Skin of body (tissue), 2 donors: Measurements from ENCODE around the gene RARS1. TPM values are rescaled to one million over a fixed set of nuclear protein-coding genes. Genes with fewer than 3 reads are reported as not detected.
"Not testable (repeated sequence)": the region's sequence is repeated elsewhere in the genome, so short reads cannot be mapped to it uniquely, and the experiment has no call there.

Source experiments
- DNase-seq: peaks from one replicate; lab custom pipeline; 2025; lab: John Stamatoyannopoulos, UW
- total RNA-seq: library from RNA; depleted of rRNA; stranded (reverse); fragments of >200 nt; gene quantifications from one replicate; pipeline ENCODE4 v1.2.3, GENCODE V29; 2014

Gene RARS1
- total RNA-seq, 1 donor from 2014 or later = 116 TPM

DNA sequence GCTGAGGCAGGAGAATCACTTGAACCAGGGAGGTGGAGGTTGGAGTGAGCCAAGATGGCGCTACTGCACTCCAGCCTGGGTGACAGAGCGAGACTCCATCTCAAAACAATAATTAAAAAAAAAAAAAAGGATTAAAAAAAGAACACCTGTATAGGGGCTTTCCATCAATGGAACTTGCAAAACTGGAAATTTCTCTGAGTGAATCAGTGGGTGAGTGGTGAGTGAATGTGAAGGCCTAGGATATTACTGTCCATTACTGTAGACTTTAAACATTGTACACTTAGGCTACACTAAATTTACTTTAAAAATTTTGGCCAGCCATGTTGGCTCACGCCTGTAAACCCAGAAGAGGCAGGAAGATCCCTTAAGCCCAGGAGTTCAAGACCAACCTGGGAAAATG lies 5.7 kb upstream of the RARS1 start:
- DNase-seq = no peak

DNA sequence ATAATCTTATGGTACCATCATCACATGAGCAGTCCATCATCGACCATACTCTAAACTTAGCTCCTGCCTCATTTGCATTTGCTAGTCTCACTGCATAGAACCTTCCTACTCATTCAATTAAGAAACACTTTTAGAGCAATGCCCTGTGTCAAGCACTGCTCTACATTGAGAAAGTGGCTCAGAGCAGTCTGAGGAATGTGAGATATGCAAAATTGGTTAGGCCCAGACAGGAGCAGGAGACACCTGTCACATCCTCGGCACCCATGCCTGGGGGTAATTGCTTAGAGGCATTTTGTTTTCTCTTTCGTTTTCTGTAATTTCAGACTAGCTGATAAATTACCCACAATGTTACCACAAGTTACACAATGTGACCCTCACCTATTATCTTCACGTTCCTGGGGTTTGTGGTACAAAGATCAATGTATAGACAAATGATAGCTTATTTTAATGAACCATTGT lies 4.9 kb upstream of the RARS1 start:
- no peak for DNase-seq

DNA sequence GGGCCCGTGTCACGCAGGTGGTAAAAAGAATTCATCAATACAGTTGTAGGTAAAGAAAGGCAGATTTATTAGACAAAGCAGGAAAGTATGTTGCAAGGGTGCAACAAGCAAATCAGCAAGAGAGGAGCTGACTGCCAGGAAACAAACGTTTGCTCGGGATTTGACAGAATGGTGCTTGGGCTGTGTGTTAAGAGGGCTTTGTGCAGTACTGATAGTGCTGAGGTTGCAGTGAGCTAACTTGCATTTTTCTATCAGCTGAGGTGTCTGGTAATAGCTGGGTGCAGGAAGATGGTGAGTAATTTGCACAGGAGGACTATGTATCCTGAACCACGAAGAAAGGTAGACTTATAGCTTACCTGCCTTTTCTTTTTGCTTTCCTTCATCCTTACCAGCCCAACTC lies 3.9 kb upstream of the RARS1 start:
- DNase-seq = no peak

DNA sequence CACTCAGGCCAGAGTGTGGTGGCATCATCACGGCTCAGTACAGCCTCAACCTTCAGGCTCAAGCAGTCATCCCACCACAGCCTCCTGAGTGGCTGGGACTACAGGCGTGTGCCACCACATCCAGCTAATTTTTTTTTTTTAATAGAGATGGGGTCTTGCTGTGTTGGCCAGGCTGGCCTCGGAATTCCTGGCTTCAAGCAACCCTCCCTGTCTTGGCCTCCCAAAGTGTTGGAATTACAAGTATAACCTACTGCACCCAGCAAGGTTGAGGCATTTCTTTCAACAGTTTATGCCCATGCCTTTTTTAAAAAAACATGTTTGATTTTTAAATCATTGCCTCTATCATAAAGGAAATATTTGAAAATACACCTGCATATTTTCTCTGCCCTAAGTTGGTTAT lies 2.8 kb downstream of the RARS1 start:
- DNase-seq = no peak

DNA sequence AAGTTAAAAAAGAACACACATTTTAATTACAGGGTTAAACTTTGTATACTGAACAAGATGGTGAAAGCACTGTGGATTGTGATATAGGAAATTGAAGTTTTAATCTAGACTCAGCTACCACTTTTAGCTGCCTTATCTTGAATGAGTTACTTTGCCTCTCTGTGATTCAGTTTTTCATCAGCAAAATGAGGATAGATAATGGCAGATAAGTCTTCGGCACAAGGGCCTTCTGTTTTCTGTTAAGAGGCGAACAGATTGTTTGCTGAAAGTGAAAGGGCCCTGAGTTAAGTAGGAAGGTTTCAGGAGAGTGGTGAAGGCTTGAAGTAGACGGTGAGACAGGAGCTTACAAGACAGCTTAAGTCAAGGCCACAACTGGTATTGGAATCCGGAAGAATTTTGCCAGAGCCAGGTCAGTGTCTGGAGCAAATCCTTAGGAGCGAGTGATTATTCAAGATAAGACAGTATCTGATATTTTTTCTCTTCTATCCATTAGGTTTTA lies 7.8 kb downstream of the RARS1 start:
- DNase-seq = no peak

DNA sequence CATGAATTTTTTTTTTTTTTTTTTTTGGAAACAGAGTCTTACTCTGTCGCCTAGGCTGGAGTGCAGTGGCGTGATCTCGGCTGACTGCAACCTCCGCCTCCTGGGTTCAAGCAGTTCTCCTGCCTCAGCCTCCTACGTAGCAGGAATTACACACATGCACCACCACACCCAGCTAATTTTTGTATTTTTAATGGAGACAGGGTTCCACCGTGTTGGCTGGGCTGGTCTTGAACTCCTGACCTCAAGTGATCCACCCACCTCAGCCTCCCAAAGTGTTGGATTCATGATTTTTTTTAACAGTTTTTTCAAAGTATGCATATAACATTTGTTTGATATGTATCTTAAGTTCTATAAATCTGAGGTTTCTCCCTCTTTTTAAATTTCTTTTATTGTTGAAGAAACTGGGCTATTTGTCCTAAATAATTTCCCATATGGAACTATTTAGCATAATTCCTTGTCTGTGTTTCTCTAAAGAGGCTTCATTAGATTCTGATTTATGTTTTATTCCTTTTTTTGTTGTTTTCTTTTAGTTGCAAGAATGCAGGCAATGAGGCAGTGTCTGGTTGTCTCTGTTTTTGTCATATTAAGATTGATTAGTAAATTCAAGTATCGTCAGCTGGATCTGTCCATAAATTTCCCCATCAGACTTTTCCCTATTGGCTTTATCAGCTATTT lies 16.4 kb downstream of the RARS1 start:
- DNase-seq = no peak

DNA sequence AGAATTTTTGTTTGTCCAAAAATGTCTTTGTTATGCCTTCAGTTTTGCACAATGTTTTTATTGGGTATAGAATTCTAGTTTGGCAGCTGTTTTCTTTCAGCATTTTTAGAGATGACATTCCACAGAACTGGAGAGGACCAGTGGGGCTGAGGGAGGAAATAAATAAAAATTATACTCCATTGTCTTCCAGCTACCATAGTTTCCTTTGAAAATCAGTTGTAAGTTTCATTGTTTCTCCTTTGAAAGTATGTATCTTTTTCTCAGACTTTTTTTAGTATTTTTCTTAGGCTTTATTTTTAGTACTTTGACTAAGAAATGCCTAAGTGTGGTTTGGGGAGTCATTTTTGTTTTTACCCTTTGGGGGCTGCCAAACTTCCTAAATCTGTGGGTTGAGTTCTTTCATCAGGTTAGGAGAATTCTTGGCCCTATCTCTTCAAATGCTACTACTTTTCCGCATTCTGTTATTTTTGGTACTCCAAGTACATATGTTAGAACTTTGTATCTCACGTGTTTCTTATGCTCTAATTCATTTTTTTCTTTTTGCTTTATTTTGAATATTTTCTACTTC lies 27.7 kb downstream of the RARS1 start:
- DNase-seq = no peak

DNA sequence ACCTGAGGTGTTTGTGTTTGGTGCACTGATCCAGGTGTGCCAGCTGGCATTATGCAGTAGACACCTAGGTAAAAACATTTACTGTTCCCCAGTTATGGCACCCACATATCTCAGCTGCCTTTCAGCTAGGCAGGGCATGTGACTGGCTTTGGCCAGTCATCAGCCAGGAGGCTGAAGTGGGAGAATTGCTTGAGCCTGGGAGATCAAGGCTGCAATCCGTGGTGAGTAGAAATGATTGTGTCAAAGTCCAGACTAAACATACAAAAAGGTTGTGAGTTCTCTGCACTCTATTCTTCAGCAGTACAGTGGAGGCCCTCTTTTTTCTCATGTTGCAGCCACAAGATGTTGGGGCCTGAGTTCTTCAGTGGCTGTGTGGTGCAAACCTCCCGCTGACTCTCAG lies 39.6 kb downstream of the RARS1 start:
- DNase-seq = no peak

DNA sequence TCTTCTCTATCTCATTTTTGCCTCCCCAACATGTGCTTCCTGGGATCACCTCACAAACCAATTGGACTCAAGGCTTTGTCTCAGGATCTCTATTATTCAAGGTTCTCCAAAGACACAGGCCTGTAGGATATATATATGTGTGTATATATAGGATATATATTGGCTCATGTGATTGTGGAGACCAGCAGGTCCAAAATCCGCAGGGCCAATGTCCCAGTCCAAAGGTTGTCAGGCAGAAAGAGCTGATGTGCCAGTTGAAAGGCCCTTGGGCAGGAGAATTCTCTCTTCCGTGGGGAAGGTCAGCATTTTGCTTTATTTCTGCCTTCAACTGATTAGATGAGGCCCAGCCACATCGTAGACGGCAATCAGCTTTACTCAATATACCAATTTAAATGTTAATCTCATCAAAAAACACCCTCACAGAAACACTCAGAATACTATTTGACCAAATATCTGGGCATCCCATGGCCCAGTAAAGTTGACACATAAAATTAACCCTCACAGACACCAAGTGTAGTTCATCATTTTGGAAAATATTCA lies 41.6 kb downstream of the RARS1 start:
- DNase-seq = no peak

DNA sequence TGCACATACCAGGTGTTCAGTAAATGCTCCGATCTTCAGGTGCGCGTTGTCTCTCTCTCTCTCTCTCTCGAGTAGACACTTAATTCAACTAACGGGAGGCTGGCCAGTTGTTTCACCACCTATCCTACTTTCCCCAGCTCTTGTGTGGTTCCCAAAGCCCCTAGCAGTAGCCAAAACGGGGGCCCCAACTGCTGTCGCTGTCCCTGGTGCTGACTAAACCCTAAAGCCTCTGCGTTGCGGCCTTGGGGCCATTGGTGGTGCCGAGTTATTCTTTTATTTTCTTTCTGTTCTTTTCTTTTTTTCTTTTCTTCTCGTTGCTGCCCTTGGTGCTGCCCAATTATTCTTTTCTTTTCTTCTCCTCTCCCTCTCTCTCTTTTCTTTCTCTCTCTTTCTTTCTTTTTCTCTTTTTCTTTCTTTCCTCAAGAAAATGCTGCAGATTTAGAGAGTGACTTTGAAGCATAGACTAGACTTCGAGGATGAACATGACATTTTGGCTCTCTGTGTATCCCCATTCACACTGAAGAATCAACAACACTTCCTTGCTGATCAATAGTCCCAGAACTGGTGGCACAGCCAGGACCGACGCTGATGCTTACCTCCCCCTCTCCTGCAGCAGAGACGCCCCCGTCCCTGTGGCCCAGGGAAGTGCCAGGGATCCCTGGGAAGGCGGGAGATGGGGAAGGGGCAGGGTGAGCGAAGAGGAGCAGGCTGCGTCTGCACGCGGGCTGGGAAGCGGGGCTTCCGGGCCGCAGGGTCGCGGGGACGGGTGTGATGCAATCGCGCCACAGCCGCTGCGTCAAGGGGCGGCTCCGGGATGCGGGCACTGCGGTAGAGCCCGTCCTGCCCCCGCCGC lies 42.5 kb downstream of the RARS1 start, which contains the start of gene FBLL1:
Gene FBLL1 (plus strand): TSS at position 785 of the 853 bp plus-strand sequence. CDS start 200 bp downstream, outside the sequence.
- DNase-seq = no peak

DNA sequence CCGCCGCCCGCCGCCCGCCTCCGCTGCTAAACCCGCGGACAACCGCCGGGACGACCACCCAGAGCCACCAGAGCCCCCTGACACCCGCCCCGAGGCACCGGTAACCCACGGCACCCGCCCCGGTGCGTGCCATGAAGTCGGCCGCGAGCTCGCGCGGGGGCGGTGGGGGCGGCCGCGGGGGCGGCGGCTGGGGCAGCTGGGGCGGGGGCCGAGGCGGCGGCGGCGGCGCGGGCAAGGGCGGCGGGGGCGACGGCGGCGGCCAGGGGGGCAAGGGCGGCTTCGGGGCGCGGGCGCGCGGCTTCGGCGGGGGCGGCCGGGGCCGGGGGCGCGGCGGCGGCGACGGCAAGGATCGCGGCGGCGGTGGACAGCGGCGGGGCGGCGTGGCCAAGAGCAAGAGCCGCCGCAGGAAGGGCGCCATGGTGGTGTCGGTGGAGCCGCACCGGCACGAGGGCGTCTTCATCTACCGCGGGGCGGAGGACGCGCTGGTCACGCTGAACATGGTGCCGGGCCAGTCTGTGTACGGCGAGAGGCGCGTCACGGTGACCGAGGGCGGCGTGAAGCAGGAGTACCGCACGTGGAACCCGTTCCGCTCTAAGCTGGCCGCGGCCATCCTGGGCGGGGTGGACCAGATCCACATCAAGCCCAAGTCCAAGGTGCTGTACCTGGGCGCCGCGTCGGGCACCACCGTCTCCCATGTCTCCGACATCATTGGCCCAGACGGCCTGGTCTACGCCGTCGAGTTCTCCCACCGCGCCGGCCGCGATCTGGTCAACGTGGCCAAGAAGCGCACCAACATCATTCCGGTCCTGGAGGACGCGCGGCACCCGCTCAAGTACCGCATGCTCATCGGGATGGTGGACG lies 43.3 kb downstream of the RARS1 start:
- no peak for DNase-seq

DNA sequence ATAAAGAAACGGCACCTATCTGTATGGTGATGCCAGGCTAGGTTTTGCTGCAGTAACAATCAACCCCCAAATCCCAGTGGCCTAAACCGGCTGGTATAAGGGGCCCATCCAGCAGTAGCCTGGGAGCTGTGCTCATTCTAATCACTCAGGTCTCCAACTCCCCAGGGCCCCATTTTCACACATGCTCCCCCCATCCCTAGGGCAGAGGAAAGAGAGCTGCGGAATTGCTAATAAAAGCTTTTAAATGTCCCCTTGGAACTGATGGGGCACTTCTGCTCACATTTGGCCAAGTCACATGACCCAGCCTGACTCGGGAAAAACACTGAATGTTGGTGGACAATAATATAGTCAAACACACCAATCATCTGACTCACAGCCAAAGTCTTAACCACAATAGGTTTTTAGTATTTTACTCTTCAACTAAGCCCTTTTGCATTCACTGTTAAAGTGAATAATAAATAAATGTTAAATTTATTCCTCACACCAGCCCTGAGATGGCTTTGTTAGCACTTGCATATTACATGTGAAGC lies 44.4 kb downstream of the RARS1 start:
- DNase-seq = no peak

DNA sequence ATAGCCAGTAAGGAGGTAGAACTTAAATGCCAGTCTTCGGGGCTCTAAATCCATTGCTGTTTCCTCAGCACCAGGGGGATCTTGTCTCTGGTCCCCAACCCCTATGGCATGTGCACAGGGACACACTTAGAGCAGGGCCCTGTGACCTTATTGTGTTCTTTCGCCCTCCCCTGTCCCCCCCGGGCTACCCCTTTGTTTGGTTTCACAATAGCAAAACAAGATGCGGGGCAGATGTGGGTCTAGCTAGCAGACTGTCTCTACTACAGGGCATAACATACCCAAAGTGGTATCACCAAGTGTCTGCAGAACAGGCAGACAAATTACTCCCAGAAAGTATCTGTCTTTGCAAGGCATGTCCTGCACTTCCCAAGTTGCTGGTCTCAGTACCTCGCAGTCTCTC lies 44.9 kb downstream of the RARS1 start:
- no peak for DNase-seq

DNA sequence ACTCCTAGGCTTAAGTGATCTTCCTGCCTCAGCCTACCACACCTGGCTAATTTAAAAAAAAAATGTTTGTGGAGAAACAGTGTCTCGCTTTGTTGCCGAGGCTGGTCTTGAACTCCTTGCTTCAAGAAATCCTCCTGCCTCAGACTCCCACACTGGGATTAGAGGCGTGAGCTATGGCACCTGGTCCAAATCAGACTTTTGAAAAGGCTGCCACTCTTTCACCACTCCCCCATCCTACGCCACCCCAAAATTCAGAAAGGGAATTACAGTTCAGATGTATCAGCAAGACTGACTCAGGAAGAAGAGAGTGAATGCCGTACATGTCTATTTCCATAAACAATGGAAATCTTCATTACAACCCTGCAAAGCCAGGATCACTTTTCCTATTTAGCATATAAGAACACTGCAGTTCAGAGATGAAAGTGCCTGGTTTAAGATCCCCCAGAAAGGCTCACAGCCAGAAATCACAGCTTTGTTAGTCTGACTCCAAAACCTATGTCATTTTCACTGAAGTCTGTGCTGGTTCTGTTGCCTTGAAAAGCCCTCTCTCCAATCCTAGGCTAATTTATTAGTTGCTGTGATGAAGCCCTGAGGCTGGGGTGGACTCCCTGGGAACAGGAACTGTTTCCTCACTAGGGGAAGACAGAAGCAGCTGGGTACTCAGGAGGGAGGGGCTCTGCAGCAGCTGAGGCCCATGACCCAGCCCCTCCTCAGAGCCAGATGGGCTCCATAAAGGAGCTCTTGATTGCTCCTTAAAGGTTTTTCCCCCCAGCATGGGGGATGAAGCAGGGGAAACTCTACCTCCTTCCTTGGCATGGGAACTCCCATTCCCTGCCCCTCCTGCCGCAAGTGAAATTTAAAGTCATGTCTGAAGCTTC lies 46.0 kb downstream of the RARS1 start:
- no peak for DNase-seq

DNA sequence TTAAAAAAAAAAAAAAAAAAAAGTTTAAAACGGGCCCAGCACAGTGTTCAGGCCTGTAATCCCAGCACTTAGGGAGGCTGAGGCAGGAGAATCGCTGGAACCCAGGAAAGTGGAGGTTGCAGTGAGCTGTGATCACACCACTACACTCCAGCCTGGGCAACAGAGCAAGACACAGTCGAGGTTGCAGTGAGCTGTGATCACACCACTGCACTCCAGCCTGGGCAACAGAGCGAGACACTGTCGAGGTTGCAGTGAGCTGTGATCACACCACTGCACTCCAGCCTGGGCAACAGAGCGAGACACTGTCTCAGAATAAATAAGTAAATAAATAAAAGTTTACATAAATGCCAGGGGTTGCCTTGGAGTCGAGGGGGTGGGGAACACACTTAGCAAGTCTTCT lies 48.1 kb downstream of the RARS1 start:
- not testable (repeated sequence) for DNase-seq

DNA sequence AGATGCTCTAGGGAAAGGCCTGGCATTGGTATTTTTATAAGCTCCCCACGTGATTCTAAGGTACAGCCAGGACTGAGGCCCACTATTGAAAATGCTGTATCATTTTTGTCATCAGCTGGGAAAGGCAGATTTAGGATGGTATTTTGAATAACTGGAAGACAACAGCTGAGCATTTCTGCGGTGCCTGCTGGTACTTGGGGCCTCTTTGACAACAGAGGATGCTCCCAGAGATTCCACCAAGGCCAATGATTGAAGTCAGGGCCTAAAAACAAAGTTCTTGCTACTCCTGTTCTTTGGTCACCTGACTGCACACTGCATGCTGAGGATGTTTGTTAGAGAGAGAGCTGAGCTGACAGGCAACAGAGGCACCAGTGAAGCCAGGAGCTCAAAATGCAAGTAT lies 50.9 kb downstream of the RARS1 start:
- no peak for DNase-seq

DNA sequence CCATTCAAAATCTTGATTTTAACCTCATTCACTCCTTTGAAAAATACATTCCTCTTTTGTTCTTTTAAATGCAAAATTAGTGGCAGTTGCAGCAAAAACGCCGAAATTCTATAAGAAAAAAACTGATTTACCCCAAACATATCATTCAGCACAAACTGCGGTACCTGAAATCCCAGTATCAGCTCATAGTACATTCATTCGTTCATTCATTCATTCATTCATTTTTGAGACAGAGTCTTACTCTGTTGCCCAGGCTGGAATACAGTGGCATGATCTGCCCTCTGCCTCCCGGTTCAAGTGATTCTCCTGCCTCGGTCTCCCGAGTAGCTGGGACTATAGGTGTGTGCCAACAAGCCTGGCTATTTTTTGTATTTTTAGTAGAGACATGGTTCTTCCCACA lies 63.3 kb downstream of the RARS1 start:
- no peak for DNase-seq

DNA sequence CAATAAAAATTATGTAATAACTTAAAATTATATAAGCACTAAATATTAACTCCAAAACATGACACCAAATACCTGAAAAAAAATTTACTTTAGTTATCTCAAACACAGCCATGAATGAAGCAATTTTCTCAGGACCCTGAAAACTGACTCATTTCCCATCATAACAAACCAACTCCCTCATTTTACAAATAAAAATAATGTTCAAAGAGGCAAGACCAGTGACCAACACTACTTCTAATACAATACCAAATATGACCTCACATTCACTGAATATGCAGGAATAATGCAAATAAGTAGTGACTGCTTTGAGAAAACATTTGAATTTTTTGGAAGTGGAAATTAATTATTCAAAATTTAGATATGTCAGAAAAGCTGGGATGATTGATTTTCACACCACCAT lies 64.4 kb downstream of the RARS1 start:
- DNase-seq = no peak

DNA sequence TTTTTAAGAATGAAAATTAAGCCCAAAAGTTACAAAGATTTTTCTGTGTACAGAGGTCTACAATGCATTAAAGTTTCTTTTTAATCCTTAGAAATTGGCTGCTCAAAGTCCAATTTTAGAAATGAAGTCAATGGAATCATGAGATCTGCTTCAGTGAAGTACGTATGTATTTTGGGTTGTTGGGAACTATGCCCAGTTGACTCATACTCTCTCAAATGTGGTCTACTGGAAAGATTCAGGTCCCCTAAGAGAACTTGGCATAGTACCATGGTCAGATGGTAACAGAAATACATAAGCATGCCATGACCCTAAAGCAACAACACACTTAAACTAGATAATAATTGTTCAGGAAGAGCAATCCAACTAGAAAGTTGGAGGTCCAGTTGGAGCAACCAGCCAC lies 65.9 kb downstream of the RARS1 start:
- no peak for DNase-seq
